GM19099 (cell line): ENCODE results near the gene CATSPER4.

ENCODE experiments used
- POLR2A ChIP-seq: IDR thresholded peaks from 3 replicates; pipeline ENCODE4 v1.6.1; 2011; ENCODE audit warnings: low read depth; ENCODE audit not compliant: insufficient read length; ENCODE audit errors: extremely low read depth

The CATSPER4 gene

DNA sequence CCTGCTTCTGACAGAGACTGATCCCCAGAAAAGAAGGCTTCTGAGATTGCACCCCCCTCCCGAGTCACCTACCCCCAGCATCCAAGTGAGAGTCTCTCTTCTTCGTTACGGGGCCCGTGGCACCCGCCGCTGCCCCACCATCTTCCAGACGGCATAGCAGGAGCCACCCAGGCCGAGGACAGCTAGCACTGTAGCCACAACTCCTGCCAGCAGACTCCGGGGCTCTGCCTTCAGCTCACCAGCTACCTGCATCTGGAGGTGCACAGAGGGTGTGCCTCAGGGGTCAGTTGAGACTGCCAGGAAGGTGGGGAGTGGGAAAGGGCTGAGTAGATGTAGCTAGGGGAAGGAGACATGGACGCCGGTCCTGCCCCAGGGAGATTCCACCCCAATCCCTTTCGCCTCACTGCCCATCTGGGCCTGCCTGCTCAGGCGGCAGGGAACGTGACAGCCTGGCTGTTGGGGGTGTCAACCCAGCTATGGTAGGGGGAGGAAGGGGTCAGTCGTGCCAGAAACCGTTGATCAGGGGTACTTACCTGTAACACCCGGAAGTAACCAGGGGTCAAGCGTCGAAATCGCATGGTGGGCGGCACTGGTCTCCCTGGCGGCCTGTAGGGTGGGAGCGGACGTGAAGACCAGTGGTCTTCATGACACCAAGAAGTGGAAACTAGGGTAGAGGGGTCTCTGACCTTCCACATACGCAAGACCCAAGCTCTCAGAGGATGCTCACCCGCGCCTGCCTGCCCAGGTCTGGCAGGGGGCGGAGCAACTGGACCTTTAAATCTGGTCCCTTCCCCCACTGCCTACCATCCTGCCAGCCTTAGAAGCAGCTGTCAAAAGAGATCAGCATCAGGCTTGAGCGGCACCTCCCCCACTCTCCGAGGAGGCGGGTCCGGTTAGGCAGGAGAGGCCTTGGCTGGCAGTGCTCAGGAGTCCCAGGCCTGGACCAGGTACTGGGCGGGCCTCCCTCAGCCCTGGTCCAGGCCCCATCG lies 19.0 kb upstream of the CATSPER4 start, which contains the start of gene ZNF593OS:
TSS of gene ZNF593OS (minus strand) at position 749 of the 989 bp plus-strand sequence. CDS start at position 578, 171 bp downstream.
- TF ChIP-seq POLR2A: no peak

DNA sequence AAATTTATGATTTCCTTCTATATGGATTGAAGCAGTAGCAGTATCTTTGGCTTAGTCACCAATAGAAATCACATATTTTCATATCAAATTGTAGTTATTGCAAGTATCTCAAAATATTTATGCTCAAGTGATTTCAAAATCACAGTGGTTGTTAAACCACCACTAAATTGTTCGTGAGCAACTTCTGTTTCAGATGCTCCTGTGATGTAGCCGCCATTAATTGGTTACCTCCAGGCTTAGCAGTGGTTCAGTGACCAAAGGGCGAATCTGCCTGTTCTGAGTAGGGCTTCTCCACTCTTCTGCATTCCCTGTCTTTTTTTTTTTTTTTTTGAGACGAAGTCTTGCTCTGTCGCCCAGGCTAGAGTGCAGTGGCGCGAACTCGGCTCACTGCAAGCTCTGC lies 15.1 kb upstream of the CATSPER4 start:
- no peak for TF ChIP-seq POLR2A

DNA sequence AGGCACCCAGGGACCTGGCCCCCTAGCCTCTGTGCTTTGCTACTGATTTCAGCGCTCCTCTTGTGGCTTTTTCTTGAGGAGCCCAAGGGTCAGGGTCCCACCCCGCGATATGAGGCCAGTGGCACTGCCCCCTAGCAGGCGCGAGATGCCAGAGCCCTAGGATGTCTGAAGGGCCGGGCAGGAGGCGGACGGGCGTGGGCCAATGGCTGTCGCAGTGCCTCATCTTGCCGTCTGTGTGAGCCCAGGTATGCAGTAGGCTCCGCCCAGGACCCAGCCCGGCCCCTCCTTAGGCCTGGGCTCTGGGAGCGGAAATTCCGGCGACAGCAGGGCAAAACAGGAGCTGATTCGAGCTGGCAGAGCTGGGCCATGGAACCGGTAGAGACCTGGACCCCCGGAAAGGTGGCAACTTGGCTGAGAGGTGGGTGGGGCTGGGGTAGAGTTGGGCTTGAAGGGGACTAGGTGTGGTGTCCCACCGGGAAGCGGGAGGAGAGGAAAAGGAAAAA lies 13.2 kb upstream of the CATSPER4 start, which contains the start of gene CNKSR1:
TSS of gene CNKSR1 (plus strand) at position 310 of the 503 bp plus-strand sequence. CDS start at position 367, 57 bp downstream.
- no peak for TF ChIP-seq POLR2A

DNA sequence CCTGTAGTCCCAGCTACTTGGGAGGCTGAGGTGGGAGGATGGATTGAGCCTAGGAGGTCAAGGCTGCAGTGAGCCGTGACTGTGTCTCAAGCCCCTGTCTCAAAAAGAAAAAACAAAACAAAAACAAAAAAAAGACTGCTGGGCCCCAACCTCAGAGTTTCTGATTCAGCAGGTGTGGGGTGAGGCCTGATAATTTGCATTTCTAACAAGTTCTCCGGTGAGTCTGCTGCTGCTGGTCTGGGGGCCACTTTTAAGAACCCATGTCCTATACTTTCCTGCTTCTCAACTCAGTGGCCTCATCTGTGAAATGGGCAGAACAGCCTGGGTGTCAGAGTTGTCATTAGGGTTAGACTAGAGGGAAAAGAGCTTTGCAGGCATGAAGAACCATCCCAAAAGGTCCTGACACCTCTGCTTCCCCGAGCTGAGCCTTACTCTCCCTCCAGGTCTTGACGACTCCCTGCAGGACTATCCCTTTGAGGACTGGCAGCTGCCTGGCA lies 10.3 kb upstream of the CATSPER4 start:
- no peak for TF ChIP-seq POLR2A

DNA sequence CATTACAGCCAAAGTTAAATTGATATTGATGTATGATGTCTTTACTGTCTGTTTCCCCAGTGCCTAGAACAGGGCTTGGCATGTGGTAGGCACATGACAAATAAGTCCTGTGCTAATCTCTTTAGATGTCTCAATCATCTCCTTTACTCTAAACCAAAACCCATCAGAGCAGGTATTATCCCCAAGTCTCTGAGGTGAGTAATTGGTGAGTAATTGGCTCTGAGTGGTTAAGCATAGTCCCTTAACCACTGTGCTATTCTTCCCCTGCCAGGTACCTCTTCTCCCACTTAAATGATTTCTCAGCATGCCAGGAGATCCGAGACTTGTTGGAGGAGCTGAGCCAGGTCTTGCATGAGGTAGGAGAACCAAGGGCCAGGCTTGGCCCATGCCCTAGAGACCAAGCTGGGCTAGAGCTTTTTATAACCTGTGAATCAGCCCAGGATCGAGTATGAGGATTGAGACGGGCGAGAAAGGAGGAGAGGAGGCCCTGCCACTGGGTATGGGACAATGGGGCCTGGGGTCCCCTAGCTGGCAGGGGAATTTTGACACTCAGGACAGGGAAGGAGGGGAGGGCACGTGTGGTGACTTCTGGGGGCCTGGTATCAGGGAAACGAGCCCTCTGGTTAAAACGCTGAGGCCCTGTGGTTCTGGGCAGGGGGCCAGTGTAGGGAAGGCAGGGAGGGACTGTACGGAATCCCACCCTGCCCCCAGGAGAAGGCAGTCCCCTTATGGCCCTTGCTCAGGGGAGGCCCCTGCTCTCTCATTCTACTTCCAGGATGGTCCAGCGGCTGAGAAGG lies 8.6 kb upstream of the CATSPER4 start:
- TF ChIP-seq POLR2A: no peak

DNA sequence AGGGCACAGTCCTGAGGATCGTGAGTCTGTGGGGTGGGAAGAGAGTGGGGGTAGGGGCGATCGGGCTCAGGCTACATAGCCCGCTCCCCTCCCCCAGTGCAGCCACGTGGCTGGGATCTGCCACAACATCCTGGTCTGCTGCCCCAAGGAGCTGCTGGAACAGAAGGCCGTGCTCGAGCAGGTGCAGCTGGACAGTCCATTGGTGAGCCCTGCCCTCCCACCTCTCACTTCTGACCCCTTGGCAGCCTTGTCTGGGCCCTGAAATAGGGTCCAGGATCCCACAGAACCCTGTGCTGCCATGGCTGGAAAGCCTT lies 8.1 kb upstream of the CATSPER4 start:
- TF ChIP-seq POLR2A: no peak

DNA sequence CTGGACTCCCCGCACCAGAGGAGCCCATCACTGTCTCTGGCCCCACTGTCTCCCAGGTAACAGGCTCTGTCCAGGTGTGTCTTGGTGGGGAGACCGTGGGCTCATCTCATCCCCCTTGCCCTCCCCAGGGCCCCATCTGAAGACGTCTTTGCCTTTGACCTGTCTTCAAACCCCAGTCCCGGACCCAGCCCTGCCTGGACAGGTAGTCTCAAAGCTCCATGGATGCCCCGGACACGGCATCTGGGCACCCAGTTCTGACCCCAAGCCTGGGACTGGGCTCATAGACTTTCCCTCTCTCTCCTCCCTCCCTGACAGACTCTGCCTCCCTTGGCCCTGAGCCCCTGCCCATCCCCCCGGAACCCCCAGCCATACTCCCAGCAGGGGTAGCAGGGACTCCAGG lies 6.3 kb upstream of the CATSPER4 start:
- no peak for TF ChIP-seq POLR2A

DNA sequence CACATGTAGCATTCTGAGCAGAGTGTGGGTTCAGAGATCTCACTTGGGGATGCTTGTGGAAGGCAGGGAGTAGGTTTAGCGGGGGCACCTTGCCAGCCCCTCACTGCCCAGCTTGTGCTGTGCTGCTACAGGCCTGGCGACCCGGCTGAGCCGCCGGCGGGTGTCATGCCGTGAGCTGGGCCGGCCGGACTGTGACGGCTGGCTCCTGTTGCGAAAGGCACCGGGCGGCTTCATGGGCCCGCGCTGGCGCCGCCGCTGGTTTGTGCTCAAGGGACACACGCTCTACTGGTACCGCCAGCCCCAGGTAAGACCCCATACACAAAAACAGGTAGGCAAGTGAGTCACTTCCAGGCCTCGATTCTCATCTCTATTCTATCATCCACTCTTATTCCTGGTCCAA lies 5.5 kb upstream of the CATSPER4 start:
- no peak for TF ChIP-seq POLR2A

DNA sequence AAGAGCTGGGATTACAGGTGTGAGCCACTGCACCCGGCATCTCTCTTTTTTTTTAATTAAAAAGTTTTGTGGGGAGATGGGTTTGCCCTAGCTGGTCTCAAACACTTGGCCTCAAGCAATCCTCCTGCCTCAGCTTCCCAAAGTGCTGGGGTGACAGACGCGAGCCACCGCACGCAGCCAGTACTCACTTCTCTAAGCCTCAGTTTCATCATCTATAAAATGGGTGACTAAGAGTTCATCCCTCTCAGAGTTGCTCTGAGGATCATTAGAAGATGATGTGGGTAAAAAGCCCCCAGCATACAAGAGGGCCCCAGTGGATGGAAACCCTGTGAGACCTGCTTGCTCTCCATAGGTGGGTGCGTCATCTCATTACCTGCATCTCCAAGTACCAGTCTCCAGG lies 2.5 kb upstream of the CATSPER4 start:
- TF ChIP-seq POLR2A: no peak

DNA sequence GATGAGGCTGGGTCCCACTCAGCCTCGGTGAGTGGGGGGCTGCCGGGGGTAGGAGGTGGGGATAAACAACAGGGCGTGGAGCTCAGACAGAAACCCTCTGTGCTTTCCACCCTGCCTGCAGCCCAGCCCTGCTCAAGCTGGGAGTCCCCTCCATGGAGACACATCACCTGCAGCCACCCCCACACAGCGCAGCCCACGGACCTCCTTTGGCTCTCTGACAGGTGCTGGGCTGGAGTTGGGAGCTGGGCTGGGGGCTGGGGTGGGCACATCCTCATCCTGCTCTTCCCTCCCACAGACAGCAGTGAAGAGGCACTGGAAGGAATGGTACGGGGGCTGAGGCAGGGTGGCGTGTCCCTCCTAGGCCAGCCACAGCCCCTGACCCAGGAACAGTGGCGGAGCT lies 1.9 kb upstream of the CATSPER4 start:
- no peak for TF ChIP-seq POLR2A

DNA sequence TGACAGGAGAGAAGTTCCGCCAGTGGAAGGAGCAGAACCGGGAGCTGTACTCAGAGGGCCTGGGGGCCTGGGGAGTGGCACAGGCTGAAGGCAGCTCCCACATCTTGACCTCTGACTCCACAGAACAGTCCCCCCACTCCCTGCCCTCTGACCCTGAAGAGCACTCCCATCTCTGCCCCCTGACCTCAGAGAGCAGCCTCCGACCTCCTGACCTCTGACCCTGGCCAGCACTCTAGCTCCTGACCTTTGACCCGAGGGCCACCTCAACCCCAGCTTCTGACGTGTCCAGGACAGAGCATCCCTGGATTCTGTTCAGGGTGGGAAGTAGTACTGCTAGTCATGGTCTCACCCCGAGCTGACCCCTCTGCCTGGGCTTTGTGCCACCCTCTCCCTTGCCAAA lies 1.1 kb upstream of the CATSPER4 start:
- TF ChIP-seq POLR2A: no peak

DNA sequence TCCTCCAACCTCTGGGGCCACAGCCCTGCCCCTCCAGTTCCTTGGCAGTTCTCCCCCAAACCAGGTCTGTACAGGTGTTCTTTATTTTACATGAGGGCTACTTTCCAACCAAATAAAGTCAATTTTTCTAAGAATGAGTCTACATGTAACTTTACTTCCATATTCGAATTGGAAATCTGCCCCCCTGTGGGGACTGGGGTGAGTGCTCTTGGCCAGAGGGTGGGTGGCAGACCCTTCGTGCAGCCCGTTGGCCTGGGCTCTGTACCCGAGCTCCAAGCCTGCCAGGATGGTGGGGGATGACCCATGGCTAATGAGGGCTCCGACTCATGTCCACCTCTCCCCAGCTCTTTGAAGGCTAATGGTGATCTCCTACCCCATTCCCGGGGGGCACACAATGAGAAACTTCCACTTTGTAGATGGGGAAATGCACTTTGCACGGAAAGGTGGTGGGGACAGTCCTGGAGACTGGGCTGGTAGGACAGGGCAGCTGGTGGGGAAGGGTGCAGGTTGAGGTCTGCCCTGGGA lies 589 bp upstream of the CATSPER4 start:
- TF ChIP-seq POLR2A: no peak

DNA sequence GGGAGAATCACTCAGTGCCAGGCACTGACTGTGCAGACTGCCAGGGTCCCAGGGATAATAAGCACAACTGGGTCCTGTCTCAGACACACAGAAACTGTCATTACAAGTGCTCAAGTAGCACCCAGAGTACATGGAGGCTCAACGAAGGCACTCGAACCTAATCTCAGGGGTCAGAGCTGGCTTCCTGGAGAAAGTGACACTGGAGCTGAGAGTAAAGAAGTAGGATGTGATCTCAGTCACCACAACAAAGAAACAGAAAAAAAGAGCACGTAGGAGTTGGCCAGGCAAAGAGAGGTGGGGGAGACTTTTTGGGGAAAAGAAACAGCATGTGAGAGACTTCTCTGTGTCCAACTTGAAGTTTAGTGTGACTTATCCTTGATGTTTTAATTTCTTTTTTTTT lies 1.3 kb downstream of the CATSPER4 start:
- no peak for TF ChIP-seq POLR2A

DNA sequence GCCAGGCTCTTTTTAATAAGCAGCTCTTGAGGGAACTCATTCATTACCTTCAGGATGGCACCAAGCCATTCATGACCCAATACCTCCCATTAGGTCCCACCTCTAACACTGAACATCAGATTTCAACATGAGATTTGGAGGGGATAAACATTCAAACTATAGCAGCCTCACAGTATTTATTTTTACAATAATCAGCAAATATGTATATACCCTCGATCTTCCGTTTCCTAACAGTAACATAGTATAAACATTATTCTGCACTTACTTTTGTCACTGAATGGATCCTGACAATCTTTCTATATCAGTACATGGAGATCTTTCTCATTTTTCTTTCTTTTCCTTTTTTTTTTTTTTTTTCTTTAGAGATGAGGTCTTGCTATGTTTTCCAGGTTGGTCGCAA lies 5.4 kb downstream of the CATSPER4 start:
- no peak for TF ChIP-seq POLR2A

DNA sequence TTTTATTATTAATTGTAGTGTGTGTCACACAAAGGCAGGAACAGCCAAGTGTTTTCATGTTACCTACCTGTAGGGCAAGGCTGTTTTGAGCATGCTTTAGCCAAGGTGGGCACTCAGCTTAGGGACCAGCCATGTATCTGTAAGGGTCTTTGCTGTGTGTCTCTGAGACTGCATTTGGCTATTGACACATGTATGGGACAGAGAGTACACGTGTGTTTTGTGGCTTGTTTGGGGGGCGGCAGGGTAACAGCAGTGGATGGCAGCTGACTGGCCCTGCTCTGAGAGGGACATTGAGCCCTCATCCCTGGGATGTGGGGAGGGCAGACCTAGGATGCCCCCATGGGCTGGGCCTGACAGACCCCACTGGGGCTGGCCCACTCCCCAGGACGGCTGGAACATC lies 6.9 kb downstream of the CATSPER4 start:
- no peak for TF ChIP-seq POLR2A
